Measurements from ENCODE around the gene SYT8.

Gene SYT8

DNA sequence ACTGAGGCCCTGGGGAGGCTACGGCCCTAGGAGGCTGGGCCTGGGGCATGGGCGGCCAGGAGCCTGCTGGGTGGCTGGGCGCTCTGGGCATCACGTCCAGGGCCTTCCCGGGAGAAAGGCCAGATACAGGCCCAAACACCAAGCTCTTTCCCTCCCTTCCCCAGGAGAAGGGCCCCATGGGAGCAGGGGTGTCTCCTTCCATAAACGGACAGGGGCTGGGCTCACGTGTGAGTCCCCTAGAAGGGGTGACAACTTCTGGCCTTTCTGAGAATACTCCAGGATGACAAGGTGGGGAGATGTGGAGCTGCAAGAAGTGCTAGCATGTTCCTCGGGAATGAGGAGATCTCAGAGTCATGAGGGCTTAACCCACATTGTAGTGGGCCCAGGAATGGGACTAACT, 19.5 kb upstream of the SYT8 start:
- H3K27me3 ChIP-seq (ENCODE audit: insufficient read depth, low read length, poor library complexity), result no peaks in the 10 kb centered on the region
- TF ChIP-seq CTCF (IDR thresholded peaks at IDR 0.05; ENCODE audit: borderline replicate concordance, extremely low read depth, low read length, poor library complexity, severe bottlenecking) (no peak), EZH2 (IDR thresholded peaks at IDR 0.05; ENCODE audit: borderline replicate concordance, low read depth, low read length, severe bottlenecking) (no peak)
- no peak overlapping the region for H2AFZ ChIP-seq (ENCODE audit: low read depth, low read length)
- H3K36me3 ChIP-seq (ENCODE audit: insufficient read depth, low read length), result no peaks in the 10 kb centered on the region
- no peak overlapping the region for H3K4me3 ChIP-seq (ENCODE audit: low read depth in 1 of 2, low read length in 2 of 2)
- no peaks in the 10 kb centered on the region for H3K79me2 ChIP-seq (ENCODE audit: insufficient read depth, low read length)
- H3K4me1 ChIP-seq (ENCODE audit: insufficient read depth, low read length), result no peaks in the 10 kb centered on the region
- ATAC-seq (ENCODE audit: insufficient read depth, low read depth) (no peak), DNase-seq (no peak)
- H3K9me3 ChIP-seq (ENCODE audit: insufficient read depth, low read length, severe bottlenecking), result peaks cover 8% of the 10 kb centered on the region
- no peak overlapping the region for H3K9ac ChIP-seq (ENCODE audit: low read depth, low read length)
- no peak overlapping the region for H3K4me2 ChIP-seq (ENCODE audit: insufficient read depth, low read length)
- H3K27ac ChIP-seq (ENCODE audit: low read length), result no peak overlapping the region
- no peaks in the 10 kb centered on the region for H4K20me1 ChIP-seq (ENCODE audit: insufficient read depth, low read length)

- no peaks in the 10 kb centered on the region for H3K4me1 ChIP-seq (ENCODE audit: insufficient read depth, low read length)
- no peak overlapping the region for H3K27ac ChIP-seq (ENCODE audit: low read length)
- no peak overlapping the region for H3K4me3 ChIP-seq (ENCODE audit: low read depth in 1 of 2, low read length in 2 of 2)
- ATAC-seq (ENCODE audit: insufficient read depth, low read depth), result no peak
- H3K36me3 ChIP-seq (ENCODE audit: insufficient read depth, low read length), result no peaks in the 10 kb centered on the region
- no peaks in the 10 kb centered on the region for H3K27me3 ChIP-seq (ENCODE audit: insufficient read depth, low read length, poor library complexity)
- H3K4me2 ChIP-seq (ENCODE audit: insufficient read depth, low read length), result no peak overlapping the region
- H3K9me3 ChIP-seq (ENCODE audit: insufficient read depth, low read length, severe bottlenecking), result peaks cover 8% of the 10 kb centered on the region
- DNase-seq, result no peak
- no peaks in the 10 kb centered on the region for H4K20me1 ChIP-seq (ENCODE audit: insufficient read depth, low read length)
- no peak overlapping the region for H2AFZ ChIP-seq (ENCODE audit: low read depth, low read length)
- TF ChIP-seq CTCF (IDR thresholded peaks at IDR 0.05; ENCODE audit: borderline replicate concordance, extremely low read depth, low read length, poor library complexity, severe bottlenecking) (no peak), EZH2 (IDR thresholded peaks at IDR 0.05; ENCODE audit: borderline replicate concordance, low read depth, low read length, severe bottlenecking) (no peak)
- H3K9ac ChIP-seq (ENCODE audit: low read depth, low read length), result no peak overlapping the region
- no peaks in the 10 kb centered on the region for H3K79me2 ChIP-seq (ENCODE audit: insufficient read depth, low read length)
Measured at GRCh38 chr11:1815751-1816150, 19.0 kb upstream of the SYT8 start.

- ATAC-seq (ENCODE audit: insufficient read depth, low read depth), result no peak
- no peak overlapping the region for H3K4me3 ChIP-seq (ENCODE audit: low read depth in 1 of 2, low read length in 2 of 2)
- H2AFZ ChIP-seq (ENCODE audit: low read depth, low read length), result no peak overlapping the region
- H3K79me2 ChIP-seq (ENCODE audit: insufficient read depth, low read length), result no peaks in the 10 kb centered on the region
- no peaks in the 10 kb centered on the region for H4K20me1 ChIP-seq (ENCODE audit: insufficient read depth, low read length)
- no peak overlapping the region for H3K9ac ChIP-seq (ENCODE audit: low read depth, low read length)
- no peaks in the 10 kb centered on the region for H3K4me1 ChIP-seq (ENCODE audit: insufficient read depth, low read length)
- no peak overlapping the region for H3K27ac ChIP-seq (ENCODE audit: low read length)
- no peaks in the 10 kb centered on the region for H3K27me3 ChIP-seq (ENCODE audit: insufficient read depth, low read length, poor library complexity)
- no peak overlapping the region for H3K4me2 ChIP-seq (ENCODE audit: insufficient read depth, low read length)
- no peak for DNase-seq
- peaks cover 8% of the 10 kb centered on the region for H3K9me3 ChIP-seq (ENCODE audit: insufficient read depth, low read length, severe bottlenecking)
- TF ChIP-seq CTCF (IDR thresholded peaks at IDR 0.05; ENCODE audit: borderline replicate concordance, extremely low read depth, low read length, poor library complexity, severe bottlenecking), result no peak
- H3K36me3 ChIP-seq (ENCODE audit: insufficient read depth, low read length), result no peaks in the 10 kb centered on the region
Measured at GRCh38 chr11:1817000-1817399, 17.8 kb upstream of the SYT8 start.

DNA sequence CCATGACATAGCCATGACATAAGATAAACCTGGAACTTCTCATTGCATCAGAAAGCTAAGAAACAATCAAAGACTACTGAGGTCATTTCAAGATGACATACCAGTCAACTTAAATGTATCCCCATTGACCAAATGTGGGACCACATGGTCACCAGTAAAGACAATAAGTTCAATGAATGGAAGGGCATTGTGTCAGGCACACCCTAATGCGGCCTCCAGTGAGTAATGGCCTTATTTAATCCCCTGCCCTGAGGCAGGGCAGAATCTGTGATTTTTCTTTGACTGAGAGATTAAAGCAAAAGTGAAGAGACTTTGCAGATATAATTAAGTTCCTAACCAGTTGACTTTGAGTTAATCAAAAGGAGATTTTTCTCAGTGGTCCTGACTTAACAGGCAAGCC, 17.3 kb upstream of the SYT8 start:
- Histone ChIP-seq H3K4me2 (ENCODE audit: insufficient read depth, low read length) (no peak overlapping the region), H4K20me1 (ENCODE audit: insufficient read depth, low read length) (no peaks in the 10 kb centered on the region), H3K79me2 (ENCODE audit: insufficient read depth, low read length) (no peaks in the 10 kb centered on the region), H3K36me3 (ENCODE audit: insufficient read depth, low read length) (no peaks in the 10 kb centered on the region), H3K27me3 (ENCODE audit: insufficient read depth, low read length, poor library complexity) (no peaks in the 10 kb centered on the region), H3K27ac (ENCODE audit: low read length) (no peak overlapping the region), H3K4me3 (ENCODE audit: low read depth in 1 of 2, low read length in 2 of 2) (no peak overlapping the region), H2AFZ (ENCODE audit: low read depth, low read length) (no peak overlapping the region), H3K9ac (ENCODE audit: low read depth, low read length) (no peak overlapping the region), H3K9me3 (ENCODE audit: insufficient read depth, low read length, severe bottlenecking) (peaks cover 8% of the 10 kb centered on the region), H3K4me1 (ENCODE audit: insufficient read depth, low read length) (no peaks in the 10 kb centered on the region)
- no peak for TF ChIP-seq EZH2 (IDR thresholded peaks at IDR 0.05; ENCODE audit: borderline replicate concordance, low read depth, low read length, severe bottlenecking)
- TF ChIP-seq CTCF (IDR thresholded peaks at IDR 0.05; ENCODE audit: borderline replicate concordance, extremely low read depth, low read length, poor library complexity, severe bottlenecking), result no peak
- no peak for ATAC-seq (ENCODE audit: insufficient read depth, low read depth)
- DNase-seq, result no peak
